Vagina (tissue), 2 donors: ENCODE data around the gene BAMBI. TPM values are rescaled to one million over a fixed set of nuclear protein-coding genes. Genes with fewer than 3 reads are reported as not detected.
"Not testable (repeated sequence)": the region's sequence is repeated elsewhere in the genome, so short reads cannot be mapped to it uniquely, and the experiment has no call there.

ENCODE experiments used
- DNase-seq, 2 donors: peaks; one replicate each; pipeline ENCODE4 v3.0.0-alpha.2; 2017; ENCODE audit errors: extremely low spot score in 2 of 2
- H3K27ac ChIP-seq: fragments of 200-600 bp; sonication (generic); one replicate; pipeline ENCODE4 v1.5.1; 2019
- H3K27me3 ChIP-seq: fragments of 200-600 bp; sonication (generic); one replicate; pipeline ENCODE4 v1.5.1; 2019
- H3K36me3 ChIP-seq, 2 donors: fragments of 200-600 bp; sonication (generic); one replicate each; pipeline ENCODE4 v1.5.1; 2017 to 2019
- H3K4me1 ChIP-seq: fragments of 200-600 bp; sonication (generic); one replicate; pipeline ENCODE4 v1.5.1; 2019
- H3K4me3 ChIP-seq, 2 donors: fragments of 200-600 bp; sonication (generic); 1 replicate in 1 of 2; 2 replicates in 1 of 2; pipeline ENCODE4 v1.5.1; 2016 to 2019
- H3K9me3 ChIP-seq: fragments of 200-600 bp; sonication (generic); one replicate; pipeline ENCODE4 v1.5.1; 2019
- POLR2A ChIP-seq, 2 donors: fragments of 450-650 bp; IDR thresholded peaks; one replicate each; pipeline ENCODE4 v1.6.1; 2017; ENCODE audit warnings: antibody characterized with exemption in 2 of 2, mild to moderate bottlenecking in 2 of 2, moderate library complexity in 2 of 2
- POLR2AphosphoS5 ChIP-seq, 2 donors: sonication (generic); formaldehyde crosslinking; IDR thresholded peaks; one replicate each; pipeline ENCODE4 v1.9.0; 2017; ENCODE audit warnings: antibody characterized with exemption in 2 of 2, mild to moderate bottlenecking in 2 of 2, low read depth in 1 of 2; ENCODE audit not compliant: insufficient read depth in 1 of 2
- intact Hi-C: fragments of 100-400 bp; cut with DNase I; formaldehyde crosslinking; loops from one replicate; pipeline ENCODE4 v1.15.1; 2023
- total RNA-seq: library from RNA; depleted of rRNA; stranded (reverse); fragments of >200 nt; gene quantifications from one replicate; pipeline ENCODE4 v1.2.3, GENCODE V29; 2016
- TF ChIP-seq, protein P1 (sequence below), 3 experiments: fragments of 450-650 bp in 2 of 3; fragments of 200-600 bp in 1 of 3; sonication (generic) in 1 of 3; IDR thresholded peaks; one replicate each; pipeline ENCODE4 v1.5.1; 2017 to 2019; ENCODE audit warnings: antibody characterized with exemption in 3 of 3, mild to moderate bottlenecking in 2 of 3, moderate library complexity in 2 of 3

Gene BAMBI
- total RNA-seq, 1 donor from 2014 or later: 10.8 TPM

DNA sequence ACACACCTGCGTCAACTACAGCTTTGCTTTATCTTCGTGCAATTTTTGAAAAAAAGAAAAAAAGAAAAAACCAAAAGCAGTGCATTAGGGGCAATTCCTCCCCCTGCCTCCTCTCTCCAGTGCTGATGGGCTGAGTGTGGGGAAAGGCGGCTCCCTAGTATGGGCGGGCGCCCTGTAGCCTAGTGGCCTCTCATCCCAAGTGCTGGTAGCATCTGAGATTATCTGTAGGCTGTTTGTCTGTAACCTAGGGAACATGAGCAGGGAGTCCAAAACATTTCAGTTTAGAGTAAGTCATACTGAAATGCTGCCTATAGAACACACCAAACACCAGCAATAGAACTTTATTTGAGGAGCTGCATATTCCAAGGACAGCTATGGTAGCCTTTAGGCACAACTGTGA lies 24.6 kb upstream of the BAMBI start:
- no peak for DNase-seq
- Histone ChIP-seq H3K4me3 (no peak overlapping the region), H3K9me3 (no peaks in the 10 kb centered on the region), H3K27ac (no peak overlapping the region), H3K36me3 (no peaks in the 10 kb centered on the region), H3K27me3 (no peaks in the 10 kb centered on the region), H3K4me1 (no peaks in the 10 kb centered on the region)
- intact Hi-C loops: no loop called here
- TF ChIP-seq POLR2A (IDR thresholded peaks at IDR 0.05) (no peak), POLR2AphosphoS5 (IDR thresholded peaks at IDR 0.05; ENCODE audit: insufficient read depth in 1 of 2, low read depth in 1 of 2) (no peak)
- TF ChIP-seq, protein P1, sequence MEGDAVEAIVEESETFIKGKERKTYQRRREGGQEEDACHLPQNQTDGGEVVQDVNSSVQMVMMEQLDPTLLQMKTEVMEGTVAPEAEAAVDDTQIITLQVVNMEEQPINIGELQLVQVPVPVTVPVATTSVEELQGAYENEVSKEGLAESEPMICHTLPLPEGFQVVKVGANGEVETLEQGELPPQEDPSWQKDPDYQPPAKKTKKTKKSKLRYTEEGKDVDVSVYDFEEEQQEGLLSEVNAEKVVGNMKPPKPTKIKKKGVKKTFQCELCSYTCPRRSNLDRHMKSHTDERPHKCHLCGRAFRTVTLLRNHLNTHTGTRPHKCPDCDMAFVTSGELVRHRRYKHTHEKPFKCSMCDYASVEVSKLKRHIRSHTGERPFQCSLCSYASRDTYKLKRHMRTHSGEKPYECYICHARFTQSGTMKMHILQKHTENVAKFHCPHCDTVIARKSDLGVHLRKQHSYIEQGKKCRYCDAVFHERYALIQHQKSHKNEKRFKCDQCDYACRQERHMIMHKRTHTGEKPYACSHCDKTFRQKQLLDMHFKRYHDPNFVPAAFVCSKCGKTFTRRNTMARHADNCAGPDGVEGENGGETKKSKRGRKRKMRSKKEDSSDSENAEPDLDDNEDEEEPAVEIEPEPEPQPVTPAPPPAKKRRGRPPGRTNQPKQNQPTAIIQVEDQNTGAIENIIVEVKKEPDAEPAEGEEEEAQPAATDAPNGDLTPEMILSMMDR (IDR thresholded peaks at IDR 0.05): no peak

DNA sequence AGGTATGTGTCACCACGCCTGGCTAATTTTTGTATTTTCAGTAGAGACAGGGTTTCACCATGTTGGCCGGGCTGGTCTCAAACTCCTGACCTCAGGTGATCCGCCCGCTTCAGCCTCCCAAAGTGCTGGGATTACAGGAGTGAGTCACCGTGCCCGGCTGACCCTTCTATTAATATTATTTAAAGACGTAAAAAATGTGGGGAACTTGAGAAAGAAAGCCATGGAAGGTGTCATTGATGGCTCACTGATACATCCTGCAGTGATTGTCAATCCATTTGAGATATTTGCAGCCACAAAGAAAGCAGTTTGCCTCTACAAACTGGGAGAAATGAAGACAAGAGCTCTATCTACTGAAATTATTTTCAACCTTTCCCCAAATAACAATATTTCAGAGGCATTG lies 18.5 kb upstream of the BAMBI start:
- H3K9me3 ChIP-seq, DNase-seq, H3K4me1 ChIP-seq, intact Hi-C loops, H3K27me3 ChIP-seq, H3K36me3 ChIP-seq, H3K27ac ChIP-seq, H3K4me3 ChIP-seq: not testable (repeated sequence)

DNA sequence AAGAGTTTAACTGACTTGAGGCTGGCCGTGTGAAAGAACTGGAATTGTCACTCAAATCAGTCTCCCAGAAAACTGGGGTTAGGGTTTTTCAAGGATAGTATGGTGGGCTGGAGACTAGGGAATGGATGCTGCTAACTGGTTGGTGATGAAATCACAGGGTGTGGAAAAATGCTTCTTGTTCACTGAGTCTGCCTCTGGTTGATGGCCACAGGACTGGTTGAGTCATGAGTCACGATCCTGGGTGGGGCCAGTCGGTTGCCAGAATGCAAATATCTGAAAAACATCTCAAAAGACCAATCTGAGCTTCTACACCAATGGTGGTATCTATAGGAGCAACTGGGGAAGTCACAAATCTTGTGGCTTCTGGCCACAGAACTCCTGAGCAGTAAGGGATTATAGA lies 16.3 kb upstream of the BAMBI start:
- Histone ChIP-seq H3K4me1 (no peaks in the 10 kb centered on the region), H3K27me3 (no peaks in the 10 kb centered on the region), H3K36me3 (no peaks in the 10 kb centered on the region), H3K4me3 (no peak overlapping the region), H3K9me3 (no peaks in the 10 kb centered on the region), H3K27ac (no peak overlapping the region)
- no peak for DNase-seq
- TF ChIP-seq POLR2A (IDR thresholded peaks at IDR 0.05) (no peak), POLR2AphosphoS5 (IDR thresholded peaks at IDR 0.05; ENCODE audit: insufficient read depth in 1 of 2, low read depth in 1 of 2) (no peak)
- TF ChIP-seq, protein P1 (IDR thresholded peaks at IDR 0.05): no peak
- intact Hi-C loops: loop anchor here (10.0 kb wide), 1 partner anchor 644 kb away; no protein-coding TSS in a partner anchor

DNA sequence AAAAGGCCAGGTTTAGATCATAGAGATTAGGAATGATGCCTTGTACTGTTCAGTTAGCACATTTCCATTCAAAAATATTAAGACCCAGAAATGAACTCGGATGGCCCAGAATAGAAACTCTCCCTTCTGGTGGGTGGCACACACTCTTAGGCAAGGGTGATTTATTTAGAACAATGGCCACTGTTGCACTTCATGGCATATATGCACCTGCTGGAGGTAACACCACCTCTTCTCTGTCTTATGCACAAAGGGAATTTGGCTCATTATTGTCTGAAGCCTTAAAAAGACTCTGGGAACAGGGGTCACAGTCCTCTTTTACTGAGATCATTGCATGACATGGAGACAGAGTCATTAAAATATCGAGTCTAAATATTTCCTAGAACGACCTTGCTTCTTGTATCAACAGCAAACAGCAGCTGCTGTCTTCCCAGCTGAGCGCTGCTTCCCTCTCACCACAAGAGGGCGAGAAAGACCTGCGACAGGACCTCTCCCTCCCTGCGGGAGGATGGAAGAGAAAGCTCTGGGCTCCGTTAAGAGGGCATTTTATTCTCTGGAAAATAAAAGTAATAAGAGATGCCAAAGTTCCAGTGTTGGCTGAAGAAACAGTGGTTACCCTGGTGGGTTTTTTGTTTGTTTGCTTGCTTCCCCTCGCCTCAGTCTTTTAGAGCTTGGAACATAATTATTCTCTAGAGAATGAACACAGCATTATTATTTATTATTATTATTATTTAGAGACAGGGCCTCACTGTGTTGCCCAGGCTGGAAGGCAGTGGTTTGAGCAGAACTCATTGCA lies 13.5 kb upstream of the BAMBI start:
- peak in 1 of 2 donors; percentile 58 for DNase-seq
- Histone ChIP-seq H3K4me3 (no peak overlapping the region), H3K4me1 (peaks cover 6% of the 10 kb centered on the region), H3K27me3 (no peaks in the 10 kb centered on the region), H3K36me3 (no peaks in the 10 kb centered on the region), H3K9me3 (no peaks in the 10 kb centered on the region), H3K27ac (no peak overlapping the region)
- intact Hi-C loops: loop anchor here (10.0 kb wide), 1 partner anchor 641 kb away; no protein-coding TSS in a partner anchor
- TF ChIP-seq POLR2A (IDR thresholded peaks at IDR 0.05) (no peak), POLR2AphosphoS5 (IDR thresholded peaks at IDR 0.05; ENCODE audit: insufficient read depth in 1 of 2, low read depth in 1 of 2) (no peak)
- TF ChIP-seq, protein P1 (IDR thresholded peaks at IDR 0.05): peak; percentile 87 to 97 (median 90)

DNA sequence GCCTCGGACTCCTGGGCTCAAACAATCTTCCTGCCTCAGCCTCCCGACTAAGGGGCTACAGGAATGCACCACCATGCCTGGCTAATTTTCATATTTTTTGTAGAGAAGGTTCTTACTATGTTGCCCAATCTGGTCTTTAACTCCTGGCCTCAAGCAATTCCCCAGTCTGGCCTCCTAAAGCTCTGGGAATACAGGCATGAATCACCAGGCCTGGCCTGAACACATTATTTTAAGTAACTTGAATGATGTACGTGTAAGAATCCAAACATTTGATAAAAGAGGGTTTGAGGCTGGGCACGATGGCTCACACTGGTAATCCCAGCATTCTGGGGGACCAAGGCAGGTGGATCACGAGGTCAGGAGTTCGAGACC lies 13.0 kb upstream of the BAMBI start:
- TF ChIP-seq, protein P1 (IDR thresholded peaks at IDR 0.05): no peak
- TF ChIP-seq POLR2A (IDR thresholded peaks at IDR 0.05) (no peak), POLR2AphosphoS5 (IDR thresholded peaks at IDR 0.05; ENCODE audit: insufficient read depth in 1 of 2, low read depth in 1 of 2) (no peak)
- Histone ChIP-seq H3K27me3 (no peaks in the 10 kb centered on the region), H3K36me3 (no peaks in the 10 kb centered on the region), H3K9me3 (no peaks in the 10 kb centered on the region), H3K4me3 (no peak overlapping the region), H3K27ac (no peak overlapping the region), H3K4me1 (peaks cover 12% of the 10 kb centered on the region)
- intact Hi-C loops: loop anchor here (10.0 kb wide), 1 partner anchor 640 kb away; no protein-coding TSS in a partner anchor
- DNase-seq: peak in 1 of 2 donors; percentile 55
